ENCODE measurements around the gene FHL3. TPM values are rescaled to one million over a fixed set of nuclear protein-coding genes. Genes with fewer than 3 reads are reported as not detected.

Gene FHL3
- total and polyA plus RNA-seq, 2 donors (not counting 1 experiment from before 2014, with no cell fraction given) = 0.15 to 2.2 TPM

- no peaks in the 10 kb centered on the region for H3K79me2 ChIP-seq (ENCODE audit: control insufficient read depth, insufficient read depth, low read length)
- 86% methylated on average over 1 of the region's 4 CpGs for WGBS (ENCODE audit: insufficient coverage)
- no peak overlapping the region for H2AFZ ChIP-seq (ENCODE audit: insufficient read depth, low read depth, low read length, poor library complexity, severe bottlenecking)
- H3K27ac Mint-ChIP-seq = no peak overlapping the region
- no peak overlapping the region for H3K4me2 ChIP-seq (replicated peaks; ENCODE audit: low read depth, low read length, poor library complexity, severe bottlenecking)
- no peak for DNase-seq
- H3K4me1 Mint-ChIP-seq = peaks cover 19% of the 10 kb centered on the region
- no peak overlapping the region for H3K4me3 ChIP-seq (ENCODE audit: control extremely low read depth in 1 of 5, extremely low read depth in 1 of 5, insufficient read depth in 1 of 5, low read depth in 2 of 5, low read length in 4 of 5)
- peaks cover 0 to under 1% (median 0%) of the 10 kb centered on the region in 4 experiments for H3K27me3 ChIP-seq (replicated peaks in 1 of 4; ENCODE audit: control extremely low read depth in 1 of 4, control insufficient read depth in 3 of 4, insufficient read depth in 4 of 4, low read length in 3 of 4)
- CTCF ChIA-PET = no interaction called here
- no peaks in the 10 kb centered on the region for H3K9me3 Mint-ChIP-seq (ENCODE audit: insufficient read depth)
- no peaks in the 10 kb centered on the region for H4K20me1 ChIP-seq (ENCODE audit: control insufficient read depth, insufficient read depth, low read length, poor library complexity, severe bottlenecking)
- no peaks in the 10 kb centered on the region for H3K36me3 ChIP-seq (replicated peaks in 1 of 2; ENCODE audit: control extremely low read depth in 1 of 2, control insufficient read depth in 1 of 2, extremely low read depth in 1 of 2, insufficient read depth in 2 of 2, low read length in 1 of 2)
- no peak overlapping the region for H3K4me3 Mint-ChIP-seq
- intact Hi-C loops (cut with micrococcal nuclease) = no loop called here
- TF ChIP-seq CTCF (IDR thresholded peaks at IDR 0.05) (no peak), EZH2 (IDR thresholded peaks at IDR 0.05; ENCODE audit: borderline replicate concordance, insufficient read depth, low read depth, low read length, poor library complexity, severe bottlenecking) (no peak)
- H3K9me3 ChIP-seq (ENCODE audit: control extremely low read depth in 1 of 3, control insufficient read depth in 2 of 3, insufficient read depth in 1 of 3, low read length in 2 of 3) = no peaks in the 10 kb centered on the region
- no peak overlapping the region for H3K27ac ChIP-seq (ENCODE audit: low read length in 2 of 2)
- no peak for ATAC-seq (ENCODE audit: low read depth)
- H3K4me1 ChIP-seq (ENCODE audit: control insufficient read depth in 2 of 2, insufficient read depth in 2 of 2, low read length in 2 of 2) = peaks cover 5 to 13% of the 10 kb centered on the region in 2 donors
- H3K9ac ChIP-seq (ENCODE audit: low read length) = no peak overlapping the region
- POLR2A ChIA-PET = no interaction called here
- H3K27me3 Mint-ChIP-seq = peaks cover 15% of the 10 kb centered on the region
These were observed 26.2 kb upstream of the FHL3 start for GRCh38 chr1:38031513-38031866.

GRCh38 chr1:38030596-38031512, 25.5 kb upstream of the FHL3 start:
- H3K4me1 Mint-ChIP-seq = peaks cover 19% of the 10 kb centered on the region
- Histone ChIP-seq H3K9ac (ENCODE audit: low read length) (no peak overlapping the region), H3K79me2 (ENCODE audit: control insufficient read depth, insufficient read depth, low read length) (no peaks in the 10 kb centered on the region), H4K20me1 (ENCODE audit: control insufficient read depth, insufficient read depth, low read length, poor library complexity, severe bottlenecking) (no peaks in the 10 kb centered on the region), H3K4me1 (ENCODE audit: control insufficient read depth in 2 of 2, insufficient read depth in 2 of 2, low read length in 2 of 2) (peaks cover 5 to 13% of the 10 kb centered on the region in 2 donors), H2AFZ (ENCODE audit: insufficient read depth, low read depth, low read length, poor library complexity, severe bottlenecking) (no peak overlapping the region), H3K4me3 (ENCODE audit: control extremely low read depth in 1 of 5, extremely low read depth in 1 of 5, insufficient read depth in 1 of 5, low read depth in 2 of 5, low read length in 4 of 5) (no peak overlapping the region), H3K9me3 (ENCODE audit: control extremely low read depth in 1 of 3, control insufficient read depth in 2 of 3, insufficient read depth in 1 of 3, low read length in 2 of 3) (no peaks in the 10 kb centered on the region), H3K4me2 (replicated peaks; ENCODE audit: low read depth, low read length, poor library complexity, severe bottlenecking) (no peak overlapping the region), H3K27me3 (replicated peaks in 1 of 4; ENCODE audit: control extremely low read depth in 1 of 4, control insufficient read depth in 3 of 4, insufficient read depth in 4 of 4, low read length in 3 of 4) (no peaks in the 10 kb centered on the region), H3K27ac (ENCODE audit: low read length in 2 of 2) (no peak overlapping the region), H3K36me3 (replicated peaks in 1 of 2; ENCODE audit: control extremely low read depth in 1 of 2, control insufficient read depth in 1 of 2, extremely low read depth in 1 of 2, insufficient read depth in 2 of 2, low read length in 1 of 2) (peaks cover 0 to 1% of the 10 kb centered on the region in 2 experiments)
- no peak for TF ChIP-seq CTCF (IDR thresholded peaks at IDR 0.05)
- TF ChIP-seq EZH2 (IDR thresholded peaks at IDR 0.05; ENCODE audit: borderline replicate concordance, insufficient read depth, low read depth, low read length, poor library complexity, severe bottlenecking) = no peak
- no peak for ATAC-seq (ENCODE audit: low read depth)
- peaks cover 9% of the 10 kb centered on the region for H3K27me3 Mint-ChIP-seq
- no peak overlapping the region for H3K27ac Mint-ChIP-seq
- peak; percentile 6 for DNase-seq
- no peak overlapping the region for H3K4me3 Mint-ChIP-seq
- no peaks in the 10 kb centered on the region for H3K9me3 Mint-ChIP-seq (ENCODE audit: insufficient read depth)
- ChIA-PET CTCF (interaction anchor here (0.8 to 1.4 kb wide), 2 partner anchors 470 to 555 kb away, joined by 3 read pairs; no protein-coding TSS in a partner anchor), POLR2A (interaction anchor here (1.0 kb wide), 1 partner anchor 9 kb away, joined by 3 read pairs; no protein-coding TSS in a partner anchor)
- intact Hi-C loops (cut with micrococcal nuclease) = no loop called here
- 66% methylated on average over 13 of the region's 17 CpGs for WGBS (ENCODE audit: insufficient coverage)
